GM19023 (cell line): ENCODE data around the gene RNF213.
"Not testable (repeated sequence)": the region's sequence is repeated elsewhere in the genome, so short reads cannot be mapped to it uniquely, and the experiment has no call there.

ENCODE experiments used
- ATAC-seq: cut with Tn5 transposase; IDR thresholded peaks from one replicate; pipeline ENCODE4 v1.9.1; 2021; ENCODE audit warnings: mild to moderate bottlenecking, moderate library complexity; ENCODE audit not compliant: unreplicated experiment

The RNF213 gene

DNA sequence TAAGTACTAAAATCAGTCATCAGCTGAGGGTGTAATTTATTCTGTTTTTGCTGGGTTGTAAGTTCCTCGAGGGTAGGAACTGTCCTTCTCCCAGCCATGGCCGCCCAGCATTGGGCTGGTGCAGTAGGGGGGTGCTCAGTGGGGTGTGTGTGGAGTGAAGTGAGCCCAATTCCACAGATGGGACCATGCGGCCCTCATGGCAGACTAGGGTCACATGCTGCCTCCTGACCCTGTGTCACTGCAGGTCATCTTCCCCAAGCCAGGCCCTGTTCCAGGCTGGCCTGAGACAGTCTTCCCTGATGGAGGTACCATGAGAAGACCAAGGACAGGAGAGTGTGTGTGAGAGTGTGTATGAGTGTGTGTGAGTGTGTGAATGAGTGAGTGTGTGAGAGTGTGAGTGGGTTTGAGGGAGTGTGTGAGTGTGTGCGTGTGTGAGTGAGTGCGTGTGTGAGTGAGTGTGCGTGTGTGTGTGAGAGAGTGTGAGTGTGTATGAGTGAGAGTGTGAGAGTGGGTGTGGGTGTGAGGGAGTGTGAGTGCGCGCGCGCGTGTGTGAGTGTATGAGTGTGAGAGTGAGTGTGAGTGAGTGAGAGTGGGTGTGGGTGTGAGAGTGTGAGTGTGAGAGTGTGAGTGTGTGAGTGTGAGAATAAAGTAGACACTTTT, 36.7 kb upstream of the RNF213 start:
- no peak for ATAC-seq

DNA sequence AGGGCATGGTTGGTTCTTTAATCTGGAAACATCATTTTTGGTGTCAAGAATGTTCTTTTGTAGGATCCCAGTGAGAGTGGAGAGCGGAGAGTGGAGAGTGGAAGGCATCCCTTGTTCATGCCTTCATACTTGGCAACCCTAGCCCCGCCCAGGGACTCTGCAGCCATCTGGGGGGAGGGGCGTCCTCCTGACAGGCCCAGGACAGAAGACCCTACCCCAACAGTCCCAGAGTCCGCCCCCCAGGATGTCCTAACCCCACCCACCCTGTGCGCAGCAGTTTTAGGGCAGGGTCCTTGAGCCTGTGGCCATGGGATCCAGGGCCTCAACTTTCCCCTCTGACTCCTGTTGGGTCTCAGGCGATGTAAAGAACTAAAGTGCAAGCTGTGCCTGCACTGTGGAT, 36.0 kb upstream of the RNF213 start:
- ATAC-seq: no peak

DNA sequence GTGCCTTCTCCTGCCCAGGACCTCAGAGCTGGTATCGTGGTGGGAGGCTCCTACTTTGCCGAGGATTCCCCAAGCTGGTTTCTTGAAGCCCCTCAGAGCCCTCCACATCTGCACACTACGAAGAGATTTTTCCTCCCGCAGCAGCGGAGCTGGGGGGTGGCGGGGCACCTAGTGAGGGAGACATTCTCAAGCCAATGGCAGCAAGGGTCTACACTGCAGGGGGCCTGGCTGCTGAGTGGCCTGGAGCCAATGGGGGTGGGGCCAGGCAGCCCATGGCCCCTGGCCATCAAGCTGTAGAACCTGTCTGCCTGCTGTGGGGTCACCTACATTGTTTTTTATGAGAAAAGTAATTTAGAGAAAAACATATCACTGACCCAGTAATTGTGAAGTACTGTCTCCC, 35.4 kb upstream of the RNF213 start:
- ATAC-seq: no peak

DNA sequence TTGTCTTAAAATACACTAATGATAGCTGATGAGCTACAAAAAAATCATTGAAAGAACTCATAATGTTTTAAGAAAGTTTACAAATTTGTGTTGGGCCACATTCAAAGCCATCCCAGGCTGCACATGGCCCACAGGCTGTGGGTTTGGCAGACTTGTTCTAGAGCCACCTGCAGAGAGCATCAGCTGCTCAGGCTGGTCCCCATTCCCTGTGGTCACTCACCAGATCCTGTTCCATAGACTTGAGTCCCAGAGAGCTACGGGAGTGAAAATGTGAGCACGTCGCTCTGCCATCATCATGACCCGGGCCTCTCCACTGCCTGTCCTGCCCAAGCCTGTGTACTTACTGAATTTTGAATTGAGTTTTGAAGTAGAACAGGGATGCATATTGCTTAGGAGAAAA, 33.5 kb upstream of the RNF213 start:
- no peak for ATAC-seq

DNA sequence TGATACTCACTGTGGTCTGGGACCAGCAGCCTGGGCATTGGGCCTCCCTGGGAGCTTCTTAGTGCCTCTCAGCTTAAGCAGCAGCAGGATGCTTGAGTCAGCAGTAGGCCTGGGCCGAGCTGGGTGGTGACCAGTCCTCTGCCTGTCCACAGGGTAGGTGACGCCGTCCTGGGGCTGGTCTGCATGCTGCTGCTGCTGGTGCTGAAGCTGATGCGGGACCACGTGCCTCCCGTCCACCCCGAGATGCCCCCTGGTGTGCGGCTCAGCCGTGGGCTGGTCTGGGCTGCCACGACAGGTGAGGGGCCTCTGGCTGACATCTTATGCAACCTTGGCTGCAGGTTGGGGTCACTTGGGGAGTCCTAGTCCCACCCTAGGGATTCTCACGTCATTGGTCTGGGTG, 33.0 kb upstream of the RNF213 start:
- ATAC-seq: no peak

DNA sequence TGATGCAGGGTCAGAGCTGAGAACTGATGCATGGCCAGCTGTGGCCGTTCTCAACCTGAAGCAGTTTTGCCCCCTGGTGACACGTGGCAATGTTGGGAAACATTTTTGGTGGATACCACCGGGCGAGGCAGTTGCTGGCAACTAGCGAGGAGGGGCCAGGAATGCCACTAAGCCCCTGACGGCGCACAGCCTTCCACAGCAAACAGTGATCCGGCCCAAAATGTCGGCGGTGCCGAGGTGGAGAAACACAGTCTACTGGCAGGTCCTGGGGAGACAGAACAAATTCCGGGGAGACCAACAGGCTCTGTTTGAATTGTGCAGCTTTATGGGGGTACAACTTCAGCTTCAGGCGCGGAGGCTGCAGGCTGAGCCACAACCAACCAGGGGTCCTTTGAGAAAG, 32.2 kb upstream of the RNF213 start:
- ATAC-seq: no peak

DNA sequence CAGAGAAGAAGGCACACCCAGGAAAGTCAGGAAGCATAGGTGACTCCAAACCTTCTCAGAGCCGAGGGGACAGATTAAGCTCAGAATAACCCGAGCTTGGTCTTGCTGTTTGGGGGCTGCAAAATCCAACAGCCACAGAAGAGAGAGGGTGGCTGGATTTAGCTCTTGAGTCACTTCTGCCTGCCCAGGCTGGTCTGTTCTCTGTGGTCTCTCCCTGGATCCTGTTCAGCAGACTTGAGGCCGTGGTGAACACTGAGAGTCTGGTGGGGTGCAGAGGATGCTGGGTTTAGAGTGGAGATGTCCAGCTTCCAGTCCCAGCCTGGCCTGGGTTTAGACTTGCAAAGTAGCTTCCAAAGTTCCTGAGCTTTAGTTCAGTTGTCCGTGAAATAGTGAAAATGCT, 31.6 kb upstream of the RNF213 start:
- ATAC-seq: no peak

DNA sequence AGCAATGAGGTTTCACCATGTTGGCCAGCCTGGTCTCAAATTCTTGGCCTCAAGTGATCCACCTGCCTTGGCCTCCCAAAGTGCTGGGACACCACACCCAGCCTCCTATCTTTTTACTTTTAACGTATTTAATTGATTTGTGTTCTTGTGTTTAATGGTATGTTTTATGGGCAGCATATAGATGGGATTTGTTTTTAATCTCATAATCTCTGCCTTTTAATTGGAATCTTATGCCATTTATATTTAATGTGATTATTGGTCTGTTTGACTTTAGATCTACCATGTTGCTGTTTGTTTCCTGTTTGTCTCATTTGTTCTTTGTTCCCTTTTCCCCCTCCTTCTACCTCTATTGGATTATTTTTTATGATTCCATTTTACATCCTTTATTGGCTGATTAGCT, 28.2 kb upstream of the RNF213 start:
- ATAC-seq: no peak

DNA sequence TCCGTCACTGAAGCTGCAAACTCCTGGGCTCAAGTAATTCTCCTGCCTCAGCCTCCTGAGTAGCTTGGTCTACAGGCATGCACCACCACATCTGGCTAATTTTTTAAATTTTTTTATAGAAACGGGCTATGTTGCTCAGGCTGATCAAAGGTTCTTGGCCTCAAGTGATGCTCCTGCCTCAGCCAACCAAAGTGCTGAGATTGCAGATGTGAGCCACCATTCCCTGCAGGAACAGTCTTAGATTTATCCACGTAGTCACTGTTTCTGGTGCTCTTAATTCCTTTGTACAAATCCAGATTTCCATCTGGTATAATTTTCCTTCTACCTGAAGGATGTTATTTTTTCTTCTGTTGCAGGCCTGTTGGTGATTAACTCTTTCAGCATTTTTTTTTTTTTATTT, 27.4 kb upstream of the RNF213 start:
- no peak for ATAC-seq

DNA sequence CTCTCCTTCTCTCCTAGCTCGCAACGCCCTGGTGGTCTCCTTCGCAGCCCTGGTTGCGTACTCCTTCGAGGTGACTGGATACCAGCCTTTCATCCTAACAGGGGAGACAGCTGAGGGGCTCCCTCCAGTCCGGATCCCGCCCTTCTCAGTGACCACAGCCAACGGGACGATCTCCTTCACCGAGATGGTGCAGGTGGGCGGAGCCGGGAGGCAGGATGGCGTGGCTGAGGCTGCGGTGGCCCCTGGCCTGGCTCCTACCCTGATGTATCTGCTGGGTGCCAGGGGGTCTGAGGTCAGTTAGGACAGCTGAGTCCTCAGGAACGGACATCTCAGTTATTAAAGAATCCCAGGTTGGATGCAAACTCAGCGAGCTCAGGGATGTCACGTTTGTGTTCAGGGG, 23.7 kb upstream of the RNF213 start:
- ATAC-seq: no peak

DNA sequence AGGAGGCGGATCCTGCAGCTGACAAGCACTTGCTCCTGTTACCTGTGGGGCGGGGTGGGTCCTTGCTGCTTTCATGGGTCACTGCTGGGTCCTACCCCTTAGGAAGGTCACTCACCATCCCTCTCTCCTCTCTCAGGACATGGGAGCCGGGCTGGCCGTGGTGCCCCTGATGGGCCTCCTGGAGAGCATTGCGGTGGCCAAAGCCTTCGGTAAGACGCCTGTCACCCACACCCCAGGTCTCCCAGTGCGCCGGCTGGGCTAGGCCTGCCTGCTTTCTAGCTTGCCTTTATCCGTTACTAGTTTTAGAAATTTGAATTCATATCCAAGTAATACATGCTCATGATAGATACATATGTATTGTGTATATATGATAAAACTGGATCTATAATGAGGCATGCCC, 23.3 kb upstream of the RNF213 start:
- ATAC-seq: no peak

DNA sequence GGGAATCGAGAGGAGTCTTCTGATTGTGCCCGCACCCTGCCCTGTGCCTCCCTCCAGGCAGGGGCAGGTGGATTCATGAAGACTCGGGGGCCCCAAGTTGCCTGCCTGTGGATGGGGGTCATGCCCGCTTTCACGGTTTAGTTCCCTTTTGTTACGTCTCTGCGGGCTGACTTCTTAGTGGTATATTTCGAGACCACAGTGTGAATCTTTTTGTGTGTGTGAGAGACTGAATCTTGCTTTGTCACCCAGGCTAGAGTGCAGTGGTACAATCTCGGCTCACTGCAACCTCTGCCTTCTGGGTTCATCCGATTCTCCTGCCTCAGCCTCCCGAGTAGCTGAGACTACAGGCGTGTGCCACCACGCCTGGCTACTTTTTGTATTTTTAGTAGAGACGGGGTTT, 18.1 kb upstream of the RNF213 start:
- ATAC-seq: no peak

DNA sequence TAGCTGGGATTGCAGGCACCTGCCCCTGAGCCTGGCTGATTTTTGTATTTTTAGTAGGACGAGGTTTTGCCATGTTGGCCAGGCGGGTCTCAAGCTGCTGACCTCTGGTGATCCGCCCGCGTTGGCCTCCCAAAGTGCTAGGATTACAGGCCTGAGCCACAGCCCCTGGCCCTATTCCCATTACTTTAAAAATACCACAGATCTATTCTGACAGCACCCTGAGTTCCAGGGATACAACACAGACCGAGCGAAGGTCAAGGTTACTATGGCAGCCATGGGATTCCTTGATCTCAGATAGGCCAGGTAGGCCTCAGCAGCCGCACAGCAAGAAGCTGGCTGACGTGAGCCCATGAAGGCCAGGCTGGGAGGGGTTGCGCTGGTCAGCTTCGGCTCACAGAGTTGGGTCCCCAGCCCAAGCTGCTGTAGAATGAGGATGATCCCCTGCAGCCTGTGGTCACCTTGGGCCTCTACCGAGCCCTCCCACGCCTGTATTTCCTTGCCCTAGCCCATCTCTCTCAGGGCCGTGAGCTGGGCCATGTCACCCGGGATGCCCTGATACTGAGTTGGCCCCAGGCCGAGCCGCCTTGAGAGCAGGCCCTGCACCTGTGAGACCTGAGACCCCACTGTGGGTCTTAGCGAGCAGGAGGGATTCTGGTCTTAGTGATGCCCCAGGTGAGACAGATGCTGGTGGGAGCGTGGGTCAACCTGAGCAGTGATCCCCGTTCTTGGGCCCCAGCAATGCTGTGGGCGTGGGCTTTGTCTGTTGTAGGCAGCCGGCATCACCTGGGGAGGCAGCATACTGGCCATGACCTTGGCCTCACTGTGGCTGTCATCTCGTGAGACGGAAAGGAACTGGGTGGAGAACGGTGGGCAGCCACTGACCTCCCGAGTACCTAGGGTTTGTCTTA, 16.9 kb upstream of the RNF213 start:
- no peak for ATAC-seq

DNA sequence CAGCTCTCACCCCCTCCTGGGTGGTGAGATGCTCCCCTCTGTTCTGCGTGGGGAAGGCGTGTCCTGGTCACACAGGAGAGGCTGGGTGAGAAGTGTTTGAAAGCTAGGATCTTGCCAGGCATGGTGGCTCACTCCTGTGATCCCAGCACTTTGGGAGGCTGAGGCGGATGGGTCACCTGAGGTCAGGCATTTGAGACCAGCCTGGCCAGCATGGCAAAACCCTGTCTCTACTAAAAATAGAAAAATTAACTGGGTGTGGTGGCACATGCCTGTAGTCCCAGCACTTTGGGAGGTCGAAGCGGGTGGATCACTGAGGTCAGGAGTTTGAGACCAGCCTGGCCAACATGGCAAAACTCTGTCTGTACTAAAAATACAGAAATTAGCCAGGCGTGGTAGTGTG, 16.2 kb upstream of the RNF213 start:
- not testable (repeated sequence) for ATAC-seq

DNA sequence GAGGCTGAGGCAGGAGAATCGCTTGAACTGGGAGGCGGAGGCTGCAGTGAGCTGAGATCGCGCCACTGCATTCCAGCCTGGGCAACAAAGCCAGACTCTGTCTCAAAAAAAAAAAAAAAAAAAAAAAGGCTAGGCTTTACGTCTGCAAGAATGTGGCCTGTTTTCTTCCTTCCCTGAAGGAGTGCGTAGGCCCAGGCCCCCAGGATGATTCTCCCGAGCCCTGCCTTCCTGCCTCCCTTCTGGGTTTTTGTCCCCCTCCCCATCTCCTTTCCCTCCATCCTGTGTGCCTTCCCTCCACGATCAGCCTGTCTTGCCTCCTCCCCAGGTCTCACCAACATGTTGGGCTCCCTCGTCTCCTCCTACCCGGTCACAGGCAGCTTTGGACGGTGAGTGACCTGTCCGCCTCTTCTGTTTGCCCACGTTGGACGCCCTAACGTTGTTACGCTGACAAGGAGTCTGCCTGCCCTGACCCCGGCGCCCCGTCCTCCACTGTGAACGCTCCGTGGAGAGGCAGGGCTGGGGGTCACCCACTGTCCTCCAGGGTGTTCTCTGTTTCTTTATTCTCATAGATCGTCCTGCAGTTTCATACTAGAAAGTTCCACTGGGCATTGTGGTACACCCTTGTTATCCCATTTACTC, 15.7 kb upstream of the RNF213 start:
- no peak for ATAC-seq

DNA sequence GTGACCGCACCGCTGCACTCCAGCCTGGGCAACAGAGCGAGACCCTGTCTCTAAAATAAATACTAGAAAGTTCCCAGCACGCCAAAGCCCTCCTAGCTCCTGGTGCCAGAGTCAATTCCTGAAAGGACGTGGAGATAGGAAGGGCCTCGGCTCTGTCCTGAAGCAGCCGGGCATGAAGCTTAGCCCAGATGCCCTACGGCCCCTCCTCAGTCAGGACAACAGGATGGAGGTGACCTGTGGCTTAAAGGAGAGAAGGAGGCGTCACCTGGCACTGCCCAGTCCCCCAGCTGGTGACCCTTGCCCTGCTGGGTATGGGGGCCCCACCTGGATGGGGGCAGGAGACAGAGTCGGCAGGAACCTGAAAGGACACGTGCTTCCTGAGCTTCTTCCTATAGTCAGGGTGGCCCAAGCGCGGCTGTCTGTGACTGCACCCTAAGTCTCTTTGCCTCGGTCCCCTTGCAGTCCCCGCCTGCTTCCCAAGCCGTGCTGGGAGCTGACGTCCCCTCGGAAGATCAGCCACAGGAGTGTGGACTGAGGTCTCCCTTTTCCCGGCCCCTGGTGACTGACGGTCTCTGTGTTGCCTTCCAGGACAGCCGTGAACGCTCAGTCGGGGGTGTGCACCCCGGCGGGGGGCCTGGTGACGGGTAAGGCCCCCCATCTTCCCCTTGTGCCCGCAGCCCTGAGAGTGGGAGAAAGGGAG, 14.9 kb upstream of the RNF213 start:
- no peak for ATAC-seq

DNA sequence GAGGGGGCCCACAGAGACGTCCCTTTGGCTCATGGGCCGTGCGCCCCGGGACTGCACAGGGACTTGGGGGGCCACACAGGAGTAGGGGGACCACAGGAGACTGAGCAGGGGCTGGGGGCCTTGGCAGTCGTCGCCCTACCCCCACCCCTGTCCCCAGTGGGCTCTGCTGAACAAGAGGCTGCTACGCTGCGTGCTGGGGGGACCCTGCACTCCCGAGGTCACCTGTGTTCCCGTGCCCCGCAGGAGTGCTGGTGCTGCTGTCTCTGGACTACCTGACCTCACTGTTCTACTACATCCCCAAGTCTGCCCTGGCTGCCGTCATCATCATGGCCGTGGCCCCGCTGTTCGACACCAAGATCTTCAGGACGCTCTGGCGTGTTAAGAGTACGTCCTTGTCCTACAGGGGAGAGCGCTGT, 14.4 kb upstream of the RNF213 start:
- no peak for ATAC-seq

DNA sequence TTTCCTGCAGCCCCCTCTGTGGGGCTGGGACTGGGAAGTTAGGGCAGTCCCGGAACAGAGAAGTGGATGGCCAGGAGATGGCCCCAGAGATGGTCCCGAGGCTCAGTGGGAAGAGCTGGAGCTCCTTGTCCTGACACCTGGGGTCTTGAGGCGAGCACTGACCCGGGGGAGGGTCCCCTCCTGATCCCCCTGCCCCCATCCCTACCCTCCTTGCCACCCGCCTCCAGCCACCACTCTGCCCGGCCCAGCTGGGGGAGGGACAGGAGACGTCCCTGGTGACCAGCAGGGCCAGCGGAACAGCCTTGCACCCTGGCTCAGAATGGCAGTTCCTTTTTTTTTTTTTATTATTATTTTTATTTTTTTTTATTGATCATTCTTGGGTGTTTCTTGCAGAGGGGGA, 13.9 kb upstream of the RNF213 start:
- ATAC-seq: no peak

DNA sequence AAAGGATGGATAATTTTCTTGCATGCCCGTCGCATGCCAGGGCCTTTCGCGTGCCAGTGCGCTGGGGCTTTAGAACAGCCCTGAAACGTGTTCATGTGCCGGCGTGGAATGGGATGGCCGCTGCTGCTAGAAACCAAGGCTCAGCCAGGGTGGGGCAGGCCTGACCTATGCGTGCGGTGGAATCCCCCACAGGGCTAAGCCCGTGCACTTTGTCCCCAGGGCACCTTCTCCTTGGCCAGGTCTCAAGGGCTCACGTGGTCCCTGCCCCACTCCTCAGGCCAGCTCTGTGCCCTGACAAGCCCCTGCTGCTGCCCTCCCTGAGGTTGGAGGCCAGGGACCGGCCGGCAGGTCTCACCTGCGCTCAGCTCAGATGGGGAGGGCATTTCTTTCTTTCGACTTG, 13.1 kb upstream of the RNF213 start:
- no peak for ATAC-seq

DNA sequence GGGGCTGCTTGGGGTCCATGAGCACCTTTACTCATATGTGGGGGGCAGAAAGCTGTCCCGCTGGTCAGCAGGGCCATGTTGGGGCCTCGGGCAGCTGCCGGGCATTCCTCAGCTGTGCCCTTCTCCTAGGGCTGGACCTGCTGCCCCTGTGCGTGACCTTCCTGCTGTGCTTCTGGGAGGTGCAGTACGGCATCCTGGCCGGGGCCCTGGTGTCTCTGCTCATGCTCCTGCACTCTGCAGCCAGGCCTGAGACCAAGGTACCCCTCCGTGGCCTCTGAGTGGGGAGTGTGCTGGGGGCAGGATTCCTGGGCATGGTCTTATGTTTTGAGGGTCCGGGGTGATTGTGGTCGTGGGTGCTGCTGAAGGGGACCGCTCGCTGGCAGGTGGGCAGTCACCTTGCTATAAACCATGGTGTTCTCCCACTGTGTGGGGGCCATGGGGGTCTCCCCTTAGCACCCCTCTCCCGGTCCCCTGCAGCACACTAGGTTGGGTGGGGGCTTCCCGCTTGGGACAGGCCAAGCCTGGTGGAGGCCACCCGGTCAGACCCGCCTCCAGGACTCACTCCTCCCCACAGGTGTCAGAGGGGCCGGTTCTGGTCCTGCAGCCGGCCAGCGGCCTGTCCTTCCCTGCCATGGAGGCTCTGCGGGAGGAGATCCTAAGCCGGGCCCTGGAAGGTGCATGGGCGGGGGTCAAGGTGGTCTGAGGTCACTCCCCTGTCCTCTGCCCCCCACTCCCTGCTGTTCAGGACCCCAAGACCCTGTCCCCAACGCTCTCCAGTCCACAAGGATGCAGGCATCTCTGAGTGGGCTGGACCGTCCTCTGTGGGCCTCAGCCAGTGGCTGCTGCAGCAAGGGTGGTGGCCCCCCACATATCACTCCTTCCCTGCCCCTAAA, 12.4 kb upstream of the RNF213 start:
- no peak for ATAC-seq
